GM19238 (cell line): ENCODE measurements around the gene OPRL1.
A peak's percentile ranks its signal among the peaks of the same experiment; 100 is the strongest.

Experiments used
- DNase-seq: peaks from one replicate; pipeline ENCODE4 v3.0.0; 2011; ENCODE audit warnings: low spot score; ENCODE audit not compliant: insufficient read length

The OPRL1 gene

DNA sequence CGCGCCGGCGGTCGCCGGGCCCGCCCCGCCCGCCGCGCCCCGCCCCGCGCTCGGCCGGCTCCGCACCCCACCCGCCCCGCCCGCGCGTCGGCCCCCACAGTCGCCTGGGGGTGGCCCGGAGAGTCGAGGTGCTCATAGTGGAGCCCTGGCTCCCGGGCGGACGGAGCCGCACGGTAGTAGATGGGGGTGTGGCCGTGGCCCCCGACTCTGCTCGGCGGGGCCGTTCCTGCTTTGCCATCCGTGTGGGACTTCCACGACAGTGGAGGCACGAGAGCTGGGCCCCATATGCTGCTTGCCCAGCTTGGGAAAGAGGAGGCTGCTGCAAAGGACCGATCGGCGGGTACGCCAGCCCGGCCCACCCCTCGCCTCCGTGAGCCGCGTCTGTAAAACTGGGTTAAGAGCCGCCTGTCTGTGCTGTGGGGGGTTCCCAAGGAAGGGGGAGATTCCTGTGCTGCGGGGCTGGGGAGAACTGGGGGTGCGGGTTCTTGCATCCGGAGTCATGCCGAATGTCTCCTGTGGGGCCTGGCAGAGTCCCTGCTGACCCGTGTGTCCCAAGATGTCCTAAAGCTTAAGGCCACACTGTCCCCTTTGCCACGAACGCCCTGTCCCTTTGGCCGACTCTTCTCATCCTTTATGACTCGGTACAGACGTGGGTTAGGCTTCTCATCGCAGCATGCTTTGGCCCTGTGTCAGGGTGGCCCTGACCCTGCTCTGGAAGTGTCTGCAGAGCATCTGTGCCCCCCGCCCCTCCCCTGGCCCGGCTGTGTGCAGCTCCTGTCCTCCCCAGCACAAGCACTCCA is at the start of gene OPRL1:
Gene OPRL1 (plus strand): TSS at position 70 of the 800 bp plus-strand sequence. CDS start 12,639 bp downstream, outside the sequence.
- DNase-seq, result no peak

DNA sequence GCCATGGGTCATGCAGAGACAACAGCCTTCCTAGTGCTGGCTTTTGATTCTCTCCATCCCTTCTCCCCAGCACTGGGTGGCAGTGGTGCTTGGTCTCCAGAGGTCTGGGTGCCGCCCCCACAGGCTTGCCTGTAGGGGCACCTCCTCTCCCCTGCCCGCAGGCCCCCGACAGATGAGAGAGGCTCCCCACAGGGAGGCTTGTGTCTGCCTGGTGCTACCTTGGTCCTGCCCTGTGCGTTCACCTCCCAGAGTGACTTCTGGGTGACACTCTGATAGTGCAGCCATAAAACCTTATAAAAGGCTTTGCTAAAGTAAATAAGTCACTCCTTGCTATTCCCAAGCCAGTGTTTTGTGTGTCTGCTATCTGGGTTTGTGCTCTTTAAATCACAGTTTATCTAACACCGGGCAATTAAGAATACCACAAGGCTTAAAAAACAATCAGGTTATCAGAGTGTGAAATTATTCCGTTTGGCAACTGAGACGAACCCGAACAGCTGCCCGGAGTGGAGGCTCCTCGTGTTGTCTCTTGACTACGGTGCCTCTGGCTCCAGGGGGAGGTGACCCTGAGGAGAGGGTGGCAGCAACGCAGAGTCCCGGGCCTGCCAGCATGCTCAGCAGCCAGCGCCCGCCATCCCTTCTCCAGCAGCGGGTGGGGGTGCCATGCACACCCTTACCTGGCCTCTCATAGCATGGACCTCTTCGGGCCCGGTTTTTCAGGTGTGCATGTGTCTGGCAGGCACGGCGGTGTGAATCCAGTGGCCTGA is 49.3 kb upstream of the OPRL1 start:
- DNase-seq, result no peak

- no peak for DNase-seq
Observed at GRCh38 chr20:64031822-64032314, 48.0 kb upstream of the OPRL1 start.

- no peak for DNase-seq
Observed at GRCh38 chr20:64032706-64033624, 46.9 kb upstream of the OPRL1 start.

DNA sequence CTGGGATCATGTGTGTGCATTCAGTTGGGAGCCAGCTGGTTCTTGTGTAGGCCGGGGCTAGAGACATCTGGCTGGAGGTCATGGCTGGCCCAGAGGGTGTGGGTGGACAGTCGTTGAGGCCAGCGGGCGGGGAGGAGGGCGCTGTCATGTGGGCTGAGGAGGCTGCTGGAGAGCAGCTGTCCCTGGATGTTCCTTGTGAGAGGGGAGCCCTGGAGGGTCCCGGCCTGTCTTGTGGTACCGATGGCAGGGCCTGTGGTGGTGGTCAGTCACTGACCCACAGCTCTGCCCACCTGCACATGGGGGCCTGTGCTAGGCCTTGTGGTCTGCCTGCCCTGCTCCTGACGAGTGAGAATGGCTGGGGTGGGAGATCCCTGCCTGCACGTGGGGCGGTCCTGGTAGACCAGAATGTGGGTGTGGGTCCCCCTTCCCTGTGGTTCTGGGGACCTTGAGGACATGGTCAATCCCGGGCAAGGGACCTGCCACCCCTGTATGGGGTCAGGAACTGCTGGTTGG is 45.8 kb upstream of the OPRL1 start:
- no peak for DNase-seq

- DNase-seq, result no peak
Observed at GRCh38 chr20:64035066-64035932, 44.6 kb upstream of the OPRL1 start.

DNA sequence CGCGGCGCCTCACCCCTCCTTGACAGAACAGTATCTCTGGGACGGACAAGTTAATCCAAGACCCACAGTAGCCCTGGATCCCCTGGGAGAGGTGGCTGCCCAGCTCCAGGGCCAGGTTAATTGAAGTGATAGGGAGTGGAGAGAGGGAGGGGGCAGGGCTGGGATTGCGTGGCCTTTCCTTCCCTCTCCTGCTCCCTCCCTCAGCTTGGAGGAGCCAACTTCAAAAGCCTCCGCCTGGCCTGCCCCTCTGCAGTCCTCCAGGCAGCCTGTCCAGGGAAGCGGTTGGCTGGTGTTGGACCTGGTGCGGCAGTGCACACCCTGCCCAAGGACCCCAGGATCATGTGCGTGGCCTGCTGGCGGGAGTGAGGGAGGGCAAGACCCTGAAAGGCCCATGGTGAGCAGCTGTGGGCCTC is 43.9 kb upstream of the OPRL1 start, which contains the start of gene C20orf204:
Gene C20orf204 (plus strand): TSS at position 250 of the 413 bp plus-strand sequence. CDS start 142 bp downstream, at position 392.
- DNase-seq, result no peak

- DNase-seq, result no peak
Observed at GRCh38 chr20:64036346-64037198, 43.3 kb upstream of the OPRL1 start.

GRCh38 chr20:64037199-64037497 is 42.7 kb upstream of the OPRL1 start:
- DNase-seq, result no peak

DNA sequence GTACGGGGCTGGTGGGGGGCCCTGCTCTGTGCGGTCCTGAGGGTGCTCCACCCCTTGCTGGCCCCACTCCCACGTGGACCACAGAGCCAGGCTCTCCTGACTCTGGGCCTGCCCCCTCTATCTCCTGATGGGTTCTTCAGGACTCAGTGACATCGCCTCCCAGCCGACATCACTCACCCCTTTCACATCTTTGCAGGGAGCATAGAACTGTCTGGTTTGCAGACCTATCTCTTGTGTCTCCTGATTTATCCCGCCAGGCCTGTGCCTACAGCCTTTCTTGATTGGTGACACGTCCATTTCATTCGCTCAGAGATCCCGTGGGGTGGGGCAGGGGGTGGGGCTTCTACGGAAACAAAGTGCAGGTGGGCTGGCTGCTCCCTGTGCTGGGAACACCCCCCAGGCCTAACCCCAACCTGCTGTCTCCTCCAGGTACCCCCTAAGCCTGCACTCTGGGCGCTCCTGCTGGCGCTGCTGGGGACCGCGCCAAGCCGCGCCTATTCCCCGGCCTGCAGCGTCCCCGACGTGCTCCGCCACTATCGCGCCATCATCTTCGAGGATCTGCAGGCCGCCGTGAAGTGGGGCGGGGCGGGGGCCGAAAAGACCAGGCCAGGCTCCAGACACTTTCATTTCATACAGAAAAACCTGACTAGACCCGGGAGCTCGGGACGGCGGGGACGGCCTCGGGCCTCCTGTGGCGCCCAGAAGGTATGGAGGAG is 42.2 kb upstream of the OPRL1 start:
- no peak for DNase-seq

DNA sequence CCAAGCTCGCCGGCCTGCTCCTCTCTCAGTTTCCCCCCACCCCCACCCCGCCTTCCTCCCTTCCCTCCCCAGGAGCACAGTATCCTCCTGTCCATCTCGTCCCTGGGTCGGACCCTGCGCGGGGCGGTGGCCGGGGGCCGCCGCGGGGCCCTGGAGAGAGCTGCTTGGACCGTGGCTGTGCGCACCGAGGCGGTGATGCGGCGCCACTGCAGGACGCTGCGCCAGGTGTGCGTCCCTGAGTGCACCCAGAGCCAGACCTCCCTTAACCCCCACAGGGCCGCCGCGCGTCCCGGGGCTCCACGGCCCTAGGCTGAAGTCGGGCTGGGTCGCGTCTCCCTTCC is 41.7 kb upstream of the OPRL1 start:
- peak; percentile 61 for DNase-seq

GRCh38 chr20:64038565-64039292 is 41.2 kb upstream of the OPRL1 start:
- peak; percentile 94 for DNase-seq

DNA sequence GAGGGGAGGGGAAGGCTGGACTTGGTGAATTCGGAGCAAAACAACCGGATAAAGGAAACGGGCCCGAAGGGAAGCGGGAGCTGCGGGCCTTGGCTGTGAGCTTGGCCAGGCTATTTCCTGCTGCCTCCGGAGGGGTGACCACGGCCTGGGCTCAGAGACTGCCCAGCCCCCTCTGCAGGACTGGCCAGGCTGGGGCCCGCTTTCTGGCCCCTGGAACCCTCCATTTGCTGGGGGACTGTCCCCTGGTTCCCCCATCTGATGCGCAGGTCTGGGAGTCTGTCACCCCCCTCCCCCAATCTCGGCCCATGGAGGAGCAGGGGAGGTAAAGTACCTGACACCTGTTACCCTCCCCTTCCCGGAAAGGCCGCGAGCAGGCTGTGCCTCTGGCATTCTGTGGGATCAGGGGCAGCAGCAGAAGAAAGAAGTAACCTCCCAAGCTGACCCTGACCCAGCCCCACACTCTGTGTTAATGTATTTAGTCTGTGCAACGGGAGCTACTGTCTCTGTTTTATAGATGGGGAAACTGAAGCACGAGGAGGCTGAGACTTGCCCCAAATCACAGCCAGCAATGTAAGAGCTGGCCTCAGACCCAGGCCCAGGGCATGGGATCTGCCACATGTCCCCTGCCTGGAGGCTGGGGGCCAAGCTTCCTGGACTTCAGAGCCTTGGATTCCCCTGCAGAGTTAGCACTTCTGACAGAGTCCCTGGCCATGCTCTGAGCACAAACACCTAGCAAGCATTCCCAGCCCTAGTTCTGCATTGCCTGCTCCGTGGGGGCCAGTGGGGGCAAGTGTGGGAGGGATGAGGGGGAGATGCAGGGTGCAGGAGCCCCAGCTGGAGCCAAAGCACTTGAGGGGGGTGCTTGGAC is 40.4 kb upstream of the OPRL1 start:
- no peak for DNase-seq

DNA sequence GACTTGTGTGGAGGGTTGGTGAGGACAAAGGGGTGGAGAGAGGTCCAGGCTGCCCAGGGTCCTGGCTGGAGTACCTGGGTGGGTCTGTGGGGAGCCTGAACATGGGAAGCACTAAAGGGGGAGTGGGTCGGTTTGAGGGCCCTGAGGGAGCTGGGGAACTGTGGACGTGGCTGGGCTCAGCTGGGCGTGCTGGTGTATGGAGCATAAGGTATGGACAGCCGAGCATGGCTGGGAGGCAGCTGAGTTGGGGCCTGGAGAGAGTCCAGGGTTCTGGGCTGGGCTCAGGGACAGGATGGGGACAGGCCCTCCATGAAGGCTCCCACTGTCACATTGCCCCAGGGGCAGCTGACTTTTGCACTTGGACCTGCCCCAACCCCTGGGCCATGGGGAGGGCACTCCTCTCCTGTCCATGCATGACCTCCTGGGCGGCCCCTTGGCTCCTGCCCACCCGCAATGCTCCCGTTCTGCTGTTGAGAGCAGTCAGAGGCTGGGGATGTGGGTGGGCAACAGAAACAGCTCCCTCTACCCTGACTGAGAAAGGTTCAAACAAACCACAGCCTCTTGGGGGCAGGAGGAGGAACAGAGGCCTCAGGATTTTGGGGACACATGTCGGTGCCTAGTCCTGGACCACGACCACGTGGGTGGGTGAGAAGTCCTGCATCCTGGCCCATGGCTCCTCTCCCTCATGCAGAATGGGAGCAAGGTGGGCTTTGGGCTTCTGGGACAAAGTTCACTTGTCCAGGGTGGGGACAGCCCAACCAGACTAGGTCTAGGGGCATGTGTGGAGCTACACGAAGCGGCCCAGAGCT is 39.4 kb upstream of the OPRL1 start:
- no peak for DNase-seq

DNA sequence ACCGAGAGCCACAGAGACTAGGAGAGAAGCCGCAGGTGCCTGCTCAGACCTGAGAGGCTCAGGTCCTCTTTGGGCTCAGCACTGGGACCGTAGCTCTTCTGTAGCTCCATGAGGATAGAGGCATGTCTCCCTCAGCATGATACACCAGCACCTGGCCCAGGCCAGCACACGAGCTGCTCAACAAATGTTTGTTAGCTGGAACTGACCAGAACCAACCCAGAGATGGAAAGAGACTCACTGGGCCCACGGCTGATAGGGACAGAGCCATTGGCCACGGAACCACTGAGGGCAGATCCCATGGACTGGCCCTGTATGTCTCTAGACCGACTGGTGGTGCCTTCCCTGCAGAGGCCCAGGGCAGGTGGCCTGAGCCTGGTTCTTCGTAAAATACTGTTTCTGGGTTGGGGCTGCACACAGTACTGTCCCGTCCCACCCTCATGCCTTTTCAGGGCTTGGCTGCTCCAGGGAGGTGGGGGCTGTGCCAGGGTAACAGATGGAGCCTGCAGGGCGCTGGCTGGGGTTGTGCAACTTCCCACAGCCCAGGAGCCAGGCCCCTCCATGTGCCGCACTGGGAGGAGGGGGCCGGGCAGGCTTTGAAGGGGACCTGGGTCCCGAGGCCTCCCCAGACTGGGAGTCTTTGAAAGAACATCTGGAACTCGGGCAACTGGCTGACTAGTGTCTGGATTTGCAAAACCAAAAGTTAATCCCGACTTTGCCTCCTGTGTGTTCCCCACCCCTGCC is 38.7 kb upstream of the OPRL1 start:
- no peak for DNase-seq

DNA sequence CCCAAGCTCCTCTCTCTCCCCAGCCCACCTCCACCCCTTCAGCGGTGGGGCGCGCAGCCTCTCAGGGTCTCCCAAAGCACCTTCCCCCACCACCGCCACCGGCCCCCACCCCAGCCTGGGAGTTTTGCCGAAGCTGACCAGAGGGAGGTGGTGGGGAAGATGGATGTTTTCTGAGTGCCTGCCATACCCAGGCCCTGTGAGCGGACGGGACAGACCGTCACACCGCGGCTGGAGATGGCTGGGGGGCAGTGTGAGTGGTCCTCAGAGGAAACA is 38.2 kb upstream of the OPRL1 start:
- DNase-seq, result no peak
